ENCODE results near the gene KLHL10. TPM values are rescaled to one million over a fixed set of nuclear protein-coding genes. Genes with fewer than 3 reads are reported as not detected.
"Not testable (repeated sequence)": the region's sequence is repeated elsewhere in the genome, so short reads cannot be mapped to it uniquely, and the experiment has no call there.

KLHL10 gene
- total RNA-seq, 8 experiments from 2014 or later: 0.20 to 0.77 (median 0.32) TPM

- no peak overlapping the region for H3K4me3 ChIP-seq
- WGBS, 10 experiments: 100% methylated on average over 1 of the region's 14 CpGs; no CpG with 5 or more reads in 9 of the 10 experiments
- H3K4me1 ChIP-seq (replicated peaks in 1 of 2): peaks cover 0 to 5% of the 10 kb centered on the region in 2 donors
- H3K27ac ChIP-seq: no peak overlapping the region
- ATAC-seq (replicated peaks in 6 of 8): peak in 2 of 8 experiments; percentile 6 to 14
- in situ Hi-C loops (cut with MboI; ENCODE audit: low pct_unique_long_range_greater_than_20kb in 2 of 9, low sequenced_read_pairs in 9 of 9, unreplicated experiment in 9 of 9): no loop called here
These were observed 15.8 kb upstream of the KLHL10 start for GRCh38 chr17:41821776-41822175.

- in situ Hi-C loops (cut with MboI; ENCODE audit: low pct_unique_long_range_greater_than_20kb in 2 of 9, low sequenced_read_pairs in 9 of 9, unreplicated experiment in 9 of 9): no loop called here
- Histone ChIP-seq H3K27ac (peak overlapping the region in 1 of 2 donors; percentile 36), H3K4me1 (replicated peaks in 1 of 2) (peaks cover 0 to 5% of the 10 kb centered on the region in 2 donors), H3K4me3 (no peak overlapping the region)
- ATAC-seq (replicated peaks in 6 of 8): peak in 1 of 8 experiments; percentile 2
- 0 to 100% (median 97%) methylated on average over 1 to 6 of the region's 12 CpGs; no CpG with 5 or more reads in 7 of the 10 experiments for WGBS, 10 experiments
These were observed 15.1 kb upstream of the KLHL10 start for GRCh38 chr17:41822216-41823140.

- H3K4me1 ChIP-seq (replicated peaks in 1 of 2): peaks cover 0 to 5% of the 10 kb centered on the region in 2 donors
- no peak overlapping the region for H3K27ac ChIP-seq
- no peak overlapping the region for H3K4me3 ChIP-seq
- in situ Hi-C loops (cut with MboI; ENCODE audit: low pct_unique_long_range_greater_than_20kb in 2 of 9, low sequenced_read_pairs in 9 of 9, unreplicated experiment in 9 of 9): no loop called here
- 100% methylated on average over 1 of the region's 1 CpG; no CpG with 5 or more reads in 9 of the 10 experiments for WGBS, 10 experiments
- ATAC-seq (replicated peaks in 6 of 8): peak in 1 of 8 experiments; percentile 5
These were observed 14.5 kb upstream of the KLHL10 start for GRCh38 chr17:41823141-41823524.

- Histone ChIP-seq H3K4me1 (replicated peaks in 1 of 2) (peaks cover 0 to 5% of the 10 kb centered on the region in 2 donors), H3K4me3 (no peak overlapping the region), H3K27ac (no peak overlapping the region)
- 80 to 100% (median 87%) methylated on average over 1 to 6 of the region's 7 CpGs; no CpG with 5 or more reads in 6 of the 10 experiments for WGBS, 10 experiments
- ATAC-seq (replicated peaks in 6 of 8): peak in 1 of 8 experiments; percentile 11
- in situ Hi-C loops (cut with MboI; ENCODE audit: low pct_unique_long_range_greater_than_20kb in 2 of 9, low sequenced_read_pairs in 9 of 9, unreplicated experiment in 9 of 9): no loop called here
These were observed 14.0 kb upstream of the KLHL10 start for GRCh38 chr17:41823580-41823979.

- Histone ChIP-seq H3K4me3 (no peak overlapping the region), H3K27ac (no peak overlapping the region), H3K4me1 (replicated peaks in 1 of 2) (peaks cover 0 to 5% of the 10 kb centered on the region in 2 donors)
- peak in 3 of 8 experiments; percentile 8 to 78 (median 61) for ATAC-seq (replicated peaks in 6 of 8)
- 0 to 60% (median 40%) methylated on average over 1 to 3 of the region's 7 CpGs; no CpG with 5 or more reads in 7 of the 10 experiments for WGBS, 10 experiments
- in situ Hi-C loops (cut with MboI; ENCODE audit: low pct_unique_long_range_greater_than_20kb in 2 of 9, low sequenced_read_pairs in 9 of 9, unreplicated experiment in 9 of 9): no loop called here
These were observed 13.5 kb upstream of the KLHL10 start for GRCh38 chr17:41824086-41824485.

GRCh38 chr17:41825175-41825845 is 12.3 kb upstream of the KLHL10 start:
- H3K4me1 ChIP-seq (replicated peaks in 1 of 2): no peaks in the 10 kb centered on the region
- 40 to 100% (median 85%) methylated on average over 1 to 5 of the region's 19 CpGs; no CpG with 5 or more reads in 4 of the 10 experiments for WGBS, 10 experiments
- peak in 3 of 8 experiments; percentile 4 to 8 (median 6) for ATAC-seq (replicated peaks in 6 of 8)

GRCh38 chr17:41829961-41830360 is 7.7 kb upstream of the KLHL10 start:
- H3K4me3 ChIP-seq; H3K4me1 ChIP-seq (replicated peaks in 1 of 2); ATAC-seq (replicated peaks in 6 of 8); H3K27ac ChIP-seq: not testable (repeated sequence)
- WGBS, 10 experiments: 67 to 100% (median 100%) methylated on average over 1 to 4 of the region's 10 CpGs; no CpG with 5 or more reads in 5 of the 10 experiments
- in situ Hi-C loops (cut with MboI; ENCODE audit: low pct_unique_long_range_greater_than_20kb in 2 of 9, low sequenced_read_pairs in 9 of 9, unreplicated experiment in 9 of 9): loop anchor here in 1 of 9 experiments (25.0 kb wide), 1 partner anchor 93 kb away; the partner anchor contains the start of gene HAP1

More at GRCh38 chr17:41825175-41825845, 12.3 kb upstream of the KLHL10 start:
- in situ Hi-C loops (cut with MboI; ENCODE audit: low pct_unique_long_range_greater_than_20kb in 2 of 9, low sequenced_read_pairs in 9 of 9, unreplicated experiment in 9 of 9): loop anchor here in 1 of 9 experiments (25.0 kb wide), 1 partner anchor 88 kb away; the partner anchor contains the start of gene HAP1
- Histone ChIP-seq H3K4me3 (no peak overlapping the region), H3K27ac (no peak overlapping the region)

- 0 to 83% (median 17%) methylated on average over 1 to 7 of the region's 13 CpGs; no CpG with 5 or more reads in 1 of the 10 experiments for WGBS, 10 experiments
- in situ Hi-C loops (cut with MboI; ENCODE audit: low pct_unique_long_range_greater_than_20kb in 2 of 9, low sequenced_read_pairs in 9 of 9, unreplicated experiment in 9 of 9): loop anchor here in 1 of 9 experiments (25.0 kb wide), 1 partner anchor 98 kb away; the partner anchor contains the start of gene HAP1
- Histone ChIP-seq H3K27ac (peak overlapping the region; percentile 56 to 78), H3K4me1 (replicated peaks in 1 of 2) (peaks cover 8 to 10% of the 10 kb centered on the region in 2 donors), H3K4me3 (peak overlapping the region; percentile 74 to 99 (median 87))
- ATAC-seq (replicated peaks in 6 of 8): peak; percentile 28 to 61 (median 42)
These were observed 2.3 kb upstream of the KLHL10 start for GRCh38 chr17:41835214-41835799.

- WGBS, 10 experiments: 0 to 14% (median 0%) methylated on average over 2 to 4 of the region's 72 CpGs; no CpG with 5 or more reads in 6 of the 10 experiments
- peak; percentile 71 to 93 (median 89) for ATAC-seq (replicated peaks in 6 of 8)
- Histone ChIP-seq H3K4me1 (replicated peaks in 1 of 2) (peaks cover 8 to 10% of the 10 kb centered on the region in 2 donors), H3K4me3 (peak within 1 kb of the TSS; percentile 74 to 99 (median 87)), H3K27ac (peak within 1 kb of the TSS; percentile 56 to 78)
- in situ Hi-C loops (cut with MboI; ENCODE audit: low pct_unique_long_range_greater_than_20kb in 2 of 9, low sequenced_read_pairs in 9 of 9, unreplicated experiment in 9 of 9): loop anchor here in 1 of 9 experiments (25.0 kb wide), 1 partner anchor 99 kb away; the partner anchor contains the start of gene HAP1
These were observed 1.6 kb upstream of the KLHL10 start, which contains the start of gene NT5C3B for GRCh38 chr17:41835800-41836549. NT5C3B (minus strand) TSS chr17:41836232; CDS start chr17:41836193, 39 bp downstream.

- H3K4me3 ChIP-seq: peak overlapping the region; percentile 74 to 99 (median 87)
- H3K27ac ChIP-seq: no peak overlapping the region
- H3K4me1 ChIP-seq (replicated peaks in 1 of 2): peaks cover 8 to 10% of the 10 kb centered on the region in 2 donors
- ATAC-seq (replicated peaks in 6 of 8): no peak
- WGBS, 10 experiments: 25 to 100% (median 69%) methylated on average over 1 to 13 of the region's 21 CpGs; no CpG with 5 or more reads in 1 of the 10 experiments
- in situ Hi-C loops (cut with MboI; ENCODE audit: low pct_unique_long_range_greater_than_20kb in 2 of 9, low sequenced_read_pairs in 9 of 9, unreplicated experiment in 9 of 9): loop anchor here in 1 of 9 experiments (25.0 kb wide), 1 partner anchor 99 kb away; the partner anchor contains the start of gene HAP1
These were observed 952 bp upstream of the KLHL10 start for GRCh38 chr17:41836550-41837196.

GRCh38 chr17:41839448-41839847 is 1.8 kb downstream of the KLHL10 start:
- ATAC-seq (replicated peaks in 6 of 8): not testable (repeated sequence)
- in situ Hi-C loops (cut with MboI; ENCODE audit: low pct_unique_long_range_greater_than_20kb in 2 of 9, low sequenced_read_pairs in 9 of 9, unreplicated experiment in 9 of 9): loop anchor here in 1 of 9 experiments (25.0 kb wide), 1 partner anchor 102 kb away; the partner anchor contains the start of gene HAP1
- WGBS, 10 experiments: 80 to 100% (median 93%) methylated on average over 1 to 2 of the region's 2 CpGs; no CpG with 5 or more reads in 3 of the 10 experiments

More at GRCh38 chr17:41839448-41839847, 1.8 kb downstream of the KLHL10 start:
- not testable (repeated sequence) for H3K4me1 ChIP-seq (replicated peaks in 1 of 2); H3K27ac ChIP-seq; H3K4me3 ChIP-seq

All from motor neuron (in vitro differentiated cells).